Vagina (tissue), 2 donors: Measurements from ENCODE around the gene F5.

Source experiments
- POLR2A ChIP-seq, 2 donors: fragments of 450-650 bp; IDR thresholded peaks; one replicate each; pipeline ENCODE4 v1.6.1; 2017; ENCODE audit warnings: antibody characterized with exemption in 2 of 2, mild to moderate bottlenecking in 2 of 2, moderate library complexity in 2 of 2
- POLR2AphosphoS5 ChIP-seq, 2 donors: sonication (generic); formaldehyde crosslinking; IDR thresholded peaks; one replicate each; pipeline ENCODE4 v1.9.0; 2017; ENCODE audit warnings: antibody characterized with exemption in 2 of 2, mild to moderate bottlenecking in 2 of 2, low read depth in 1 of 2; ENCODE audit not compliant: insufficient read depth in 1 of 2

DNA sequence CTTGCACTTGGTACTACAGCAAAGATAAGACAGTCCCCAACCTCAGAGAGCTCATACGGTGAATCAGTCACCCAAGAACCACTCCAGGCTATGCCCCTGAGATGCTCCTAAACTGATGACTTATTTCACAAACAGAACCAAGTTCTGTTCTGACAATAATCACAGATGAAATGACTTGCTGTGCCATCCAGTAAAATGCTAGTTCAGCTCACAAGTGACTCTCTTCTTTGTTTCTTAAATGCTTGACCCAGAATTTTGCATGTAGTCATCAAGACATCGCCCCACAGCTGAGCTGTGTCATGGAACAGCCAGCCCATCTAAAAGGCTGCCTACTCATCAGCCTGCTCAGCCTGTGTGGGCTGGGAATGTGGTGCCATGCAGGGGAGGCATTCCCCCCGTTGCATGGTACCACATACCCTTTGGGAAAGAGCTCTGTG lies 94.4 kb downstream of the F5 start:
- TF ChIP-seq POLR2AphosphoS5 (IDR thresholded peaks at IDR 0.05; ENCODE audit: insufficient read depth in 1 of 2, low read depth in 1 of 2) = no peak
- no peak for TF ChIP-seq POLR2A (IDR thresholded peaks at IDR 0.05)
